ENCODE results near the gene CLCN3.

The CLCN3 gene

DNA sequence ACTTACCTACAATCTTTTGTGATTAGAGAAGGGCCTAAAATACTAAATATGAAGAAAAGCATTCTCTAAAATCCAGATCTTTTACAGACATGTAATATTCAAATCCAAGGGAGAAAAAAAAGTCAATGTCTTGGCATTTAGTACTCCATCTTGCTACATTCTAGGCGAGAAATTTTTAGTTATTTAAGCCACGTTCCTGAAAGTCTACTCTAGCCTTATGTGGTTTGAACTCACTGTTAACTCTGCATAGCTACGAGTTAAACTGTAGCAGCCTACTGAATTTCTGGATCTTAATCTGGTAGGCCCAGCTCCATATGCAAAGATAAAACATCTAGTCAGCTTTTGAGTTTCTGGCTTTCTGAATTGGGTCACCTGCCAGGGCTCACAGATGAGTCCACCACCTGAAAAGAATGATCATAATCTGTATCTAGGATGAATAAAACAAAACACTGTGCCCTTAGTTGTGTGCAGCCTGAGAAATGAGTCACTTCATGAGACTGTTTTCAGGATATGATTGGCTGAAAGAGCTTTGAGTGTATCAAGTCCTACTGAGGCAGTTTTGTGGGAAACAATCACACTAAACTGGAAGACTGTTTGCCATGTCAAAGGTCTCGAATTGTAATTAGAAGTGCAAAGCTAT, 4.8 kb upstream of the CLCN3 start:
- Mint-ChIP-seq H3K27ac (no peak overlapping the region), H3K9me3 (no peaks in the 10 kb centered on the region), H3K36me3 (ENCODE audit: low read depth) (no peaks in the 10 kb centered on the region), H3K27me3 (ENCODE audit: low read depth, poor library complexity) (peaks cover 3% of the 10 kb centered on the region), H3K4me1 (peaks cover 36% of the 10 kb centered on the region), H3K4me3 (no peak overlapping the region)
- TF ChIP-seq, protein P1, sequence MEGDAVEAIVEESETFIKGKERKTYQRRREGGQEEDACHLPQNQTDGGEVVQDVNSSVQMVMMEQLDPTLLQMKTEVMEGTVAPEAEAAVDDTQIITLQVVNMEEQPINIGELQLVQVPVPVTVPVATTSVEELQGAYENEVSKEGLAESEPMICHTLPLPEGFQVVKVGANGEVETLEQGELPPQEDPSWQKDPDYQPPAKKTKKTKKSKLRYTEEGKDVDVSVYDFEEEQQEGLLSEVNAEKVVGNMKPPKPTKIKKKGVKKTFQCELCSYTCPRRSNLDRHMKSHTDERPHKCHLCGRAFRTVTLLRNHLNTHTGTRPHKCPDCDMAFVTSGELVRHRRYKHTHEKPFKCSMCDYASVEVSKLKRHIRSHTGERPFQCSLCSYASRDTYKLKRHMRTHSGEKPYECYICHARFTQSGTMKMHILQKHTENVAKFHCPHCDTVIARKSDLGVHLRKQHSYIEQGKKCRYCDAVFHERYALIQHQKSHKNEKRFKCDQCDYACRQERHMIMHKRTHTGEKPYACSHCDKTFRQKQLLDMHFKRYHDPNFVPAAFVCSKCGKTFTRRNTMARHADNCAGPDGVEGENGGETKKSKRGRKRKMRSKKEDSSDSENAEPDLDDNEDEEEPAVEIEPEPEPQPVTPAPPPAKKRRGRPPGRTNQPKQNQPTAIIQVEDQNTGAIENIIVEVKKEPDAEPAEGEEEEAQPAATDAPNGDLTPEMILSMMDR (IDR thresholded peaks at IDR 0.05), result no peak
- no peak for DNase-seq

DNA sequence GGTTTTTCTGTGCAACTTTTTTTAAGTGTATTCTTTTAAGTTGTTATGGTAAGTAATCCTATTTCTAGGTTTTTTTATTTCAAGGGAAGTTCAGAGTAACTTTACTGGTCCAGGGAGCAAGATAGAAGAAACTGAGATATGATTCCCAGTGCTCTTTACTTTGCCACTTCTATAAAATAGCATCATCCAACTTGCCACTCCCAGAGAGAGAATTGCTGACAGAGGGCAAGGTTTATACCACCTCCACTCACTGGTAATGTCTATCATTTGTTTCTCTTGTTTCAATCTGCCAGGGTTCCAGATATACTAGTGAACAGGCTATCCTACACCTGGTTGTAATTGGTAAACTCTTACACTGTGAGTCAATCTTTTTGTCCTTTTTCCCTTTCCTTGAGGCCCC, 3.5 kb upstream of the CLCN3 start:
- Mint-ChIP-seq H3K36me3 (ENCODE audit: low read depth) (no peaks in the 10 kb centered on the region), H3K27ac (no peak overlapping the region), H3K4me1 (peaks cover 29% of the 10 kb centered on the region), H3K27me3 (ENCODE audit: low read depth, poor library complexity) (peaks cover 3% of the 10 kb centered on the region), H3K4me3 (no peak overlapping the region), H3K9me3 (no peaks in the 10 kb centered on the region)
- TF ChIP-seq, protein P1 (IDR thresholded peaks at IDR 0.05), result no peak
- DNase-seq, result no peak

DNA sequence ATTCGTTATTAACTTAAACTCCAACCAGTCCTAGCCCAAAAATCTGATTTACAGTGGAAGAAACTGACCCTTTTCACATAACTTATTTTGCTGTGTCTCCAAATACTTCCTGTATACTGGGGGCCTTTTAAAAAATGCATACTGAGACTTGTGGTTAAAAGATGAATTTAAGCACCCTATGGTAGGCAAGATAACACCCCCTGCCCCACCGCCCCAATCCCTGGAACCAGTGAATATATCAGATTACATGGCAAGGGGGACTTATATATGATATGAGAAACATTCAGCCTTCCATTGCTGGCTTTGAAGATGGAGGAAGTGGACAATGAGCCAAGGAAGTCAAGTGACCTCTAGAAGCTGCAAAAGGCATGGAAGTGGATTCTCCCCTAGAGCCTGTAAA, 3.1 kb upstream of the CLCN3 start:
- no peak overlapping the region for H3K27ac Mint-ChIP-seq
- TF ChIP-seq, protein P1 (IDR thresholded peaks at IDR 0.05), result no peak
- no peak for DNase-seq
- H3K27me3 Mint-ChIP-seq (ENCODE audit: low read depth, poor library complexity), result peaks cover 3% of the 10 kb centered on the region
- no peaks in the 10 kb centered on the region for H3K9me3 Mint-ChIP-seq
- no peaks in the 10 kb centered on the region for H3K36me3 Mint-ChIP-seq (ENCODE audit: low read depth)
- peaks cover 31% of the 10 kb centered on the region for H3K4me1 Mint-ChIP-seq
- no peak overlapping the region for H3K4me3 Mint-ChIP-seq

DNA sequence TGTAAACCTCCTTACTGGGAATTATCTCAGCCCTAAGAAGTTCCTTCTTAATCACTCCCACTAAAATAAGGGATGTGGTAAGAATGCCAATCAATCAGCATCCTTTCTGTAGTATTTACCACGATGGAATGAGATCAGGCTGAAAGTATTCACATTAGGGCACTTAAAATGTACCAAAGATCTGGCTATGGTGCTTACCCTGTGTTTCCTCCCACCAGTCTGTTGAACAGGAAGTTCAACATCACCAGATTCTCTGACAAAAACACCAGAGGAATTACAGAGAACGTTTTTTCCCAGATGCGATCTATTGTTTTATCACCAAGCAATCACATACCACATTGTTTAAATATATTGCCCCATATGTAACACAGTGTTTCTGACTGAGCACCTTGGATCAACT, 2.1 kb upstream of the CLCN3 start:
- Mint-ChIP-seq H3K36me3 (ENCODE audit: low read depth) (no peaks in the 10 kb centered on the region), H3K27me3 (ENCODE audit: low read depth, poor library complexity) (peaks cover 3% of the 10 kb centered on the region), H3K27ac (no peak overlapping the region), H3K4me1 (peaks cover 35% of the 10 kb centered on the region), H3K9me3 (no peaks in the 10 kb centered on the region), H3K4me3 (no peak overlapping the region)
- TF ChIP-seq, protein P1 (IDR thresholded peaks at IDR 0.05), result no peak
- DNase-seq, result no peak

DNA sequence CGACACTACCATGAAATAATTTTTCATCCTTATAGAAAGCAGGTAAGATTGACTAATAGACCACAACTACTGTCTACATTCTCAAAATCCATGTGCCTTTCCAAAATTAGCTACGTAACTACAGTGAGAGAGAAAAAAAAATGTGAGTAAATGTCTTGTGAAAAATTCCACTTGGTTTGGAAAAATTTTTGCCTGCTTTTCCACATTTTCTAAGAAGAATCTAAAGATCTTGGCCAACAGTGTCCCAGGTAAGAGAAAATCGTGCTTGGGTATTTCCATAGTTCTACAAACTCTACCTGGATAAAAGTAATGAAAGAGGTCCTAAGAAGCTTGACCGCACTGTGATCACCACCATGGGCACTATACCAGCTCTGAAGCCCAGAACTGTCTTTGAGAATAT, 1.4 kb upstream of the CLCN3 start:
- Mint-ChIP-seq H3K9me3 (no peaks in the 10 kb centered on the region), H3K4me1 (peaks cover 40% of the 10 kb centered on the region), H3K36me3 (ENCODE audit: low read depth) (no peaks in the 10 kb centered on the region), H3K27me3 (ENCODE audit: low read depth, poor library complexity) (peaks cover 3% of the 10 kb centered on the region), H3K27ac (peak overlapping the region; percentile 57), H3K4me3 (peak overlapping the region; percentile 99)
- DNase-seq, result no peak
- TF ChIP-seq, protein P1 (IDR thresholded peaks at IDR 0.05), result no peak

DNA sequence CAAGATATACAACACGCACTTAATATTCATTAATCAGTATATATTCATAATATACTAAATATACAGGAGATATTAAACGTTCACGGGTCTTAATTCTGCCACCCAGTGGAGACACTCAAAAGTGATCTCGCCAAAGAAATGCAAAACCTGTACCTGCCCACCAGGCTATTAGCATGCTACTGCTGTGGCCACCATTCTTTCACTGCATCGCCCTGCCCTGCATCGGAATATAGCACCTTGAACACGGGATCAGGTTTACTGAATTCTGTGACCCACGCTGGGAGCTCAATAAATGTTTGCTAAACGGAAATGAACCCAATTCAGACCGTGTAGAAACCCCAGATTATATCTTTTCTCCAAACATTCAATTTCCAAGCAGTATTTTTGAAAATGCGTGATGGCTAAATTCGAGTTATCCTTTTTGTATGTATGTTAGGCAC, 840 bp upstream of the CLCN3 start:
- peak; percentile 19 for DNase-seq
- no peaks in the 10 kb centered on the region for H3K36me3 Mint-ChIP-seq (ENCODE audit: low read depth)
- TF ChIP-seq, protein P1 (IDR thresholded peaks at IDR 0.05), result peak; percentile 29
- H3K27me3 Mint-ChIP-seq (ENCODE audit: low read depth, poor library complexity), result peaks cover 3% of the 10 kb centered on the region
- H3K9me3 Mint-ChIP-seq, result no peaks in the 10 kb centered on the region
- peak overlapping the region; percentile 99 for H3K27ac Mint-ChIP-seq
- H3K4me3 Mint-ChIP-seq, result peak overlapping the region; percentile 99
- peaks cover 40% of the 10 kb centered on the region for H3K4me1 Mint-ChIP-seq

Measured in nephron progenitor cell (in vitro differentiated cells).